Small intestine (tissue), 7 donors: ENCODE results near the gene ASB1. TPM values are rescaled to one million over a fixed set of nuclear protein-coding genes. Genes with fewer than 3 reads are reported as not detected.

ENCODE experiments used
- DNase-seq, 2 donors: peaks; one replicate each; pipeline versions ENCODE4 v3.0.0 to v3.0.0-alpha.2; 2013
- FAIRE-seq: peaks from 2 replicates; lab custom pipeline; 2012; peaks lifted over from hg19 to GRCh38; lab: Jason Lieb, UNC
- H3K27ac ChIP-seq, 3 donors: one replicate each; pipeline ENCODE4 v1.5.1; 2013; ENCODE audit warnings: low read length in 2 of 3, mild to moderate bottlenecking in 2 of 3, control low read depth in 1 of 3, inconsistent platforms in 1 of 3, low read depth in 1 of 3, moderate library complexity in 1 of 3
- H3K27me3 ChIP-seq, 3 donors: one replicate each; pipeline ENCODE4 v1.6.1; 2013; ENCODE audit warnings: low read length in 3 of 3, inconsistent platforms in 1 of 3; ENCODE audit not compliant: control insufficient read depth in 3 of 3, insufficient read depth in 3 of 3
- H3K36me3 ChIP-seq, 3 donors: one replicate each; pipeline ENCODE4 v1.6.1; 2013; ENCODE audit warnings: low read length in 3 of 3, inconsistent platforms in 1 of 3, low read depth in 1 of 3, mild to moderate bottlenecking in 1 of 3, moderate library complexity in 1 of 3; ENCODE audit not compliant: control insufficient read depth in 3 of 3, insufficient read depth in 2 of 3
- H3K4me1 ChIP-seq, 3 donors: one replicate each; pipeline ENCODE4 v1.6.1; 2013; ENCODE audit warnings: low read length in 2 of 3, inconsistent platforms in 1 of 3, low read depth in 1 of 3, mild to moderate bottlenecking in 1 of 3, moderate library complexity in 1 of 3; ENCODE audit not compliant: control insufficient read depth in 3 of 3, insufficient read depth in 2 of 3
- H3K4me3 ChIP-seq, 3 donors: one replicate each; pipeline ENCODE4 v1.5.1; 2013; ENCODE audit warnings: low read length in 3 of 3, control low read depth in 1 of 3, inconsistent platforms in 1 of 3, low read depth in 1 of 3, mild to moderate bottlenecking in 1 of 3, moderate library complexity in 1 of 3
- H3K9me3 ChIP-seq, 2 donors: one replicate each; pipeline ENCODE4 v1.6.1; 2013; ENCODE audit warnings: low read depth in 1 of 2, low read length in 1 of 2; ENCODE audit not compliant: control insufficient read depth in 2 of 2, insufficient read depth in 1 of 2
- WGBS, 3 donors: extraction: QIAGEN DNeasy Blood & Tissue Kit; methylation state at CpG; one replicate each; pipeline ENCODE4 v1.1.7; 2013; 5-methylcytosine and 5-hydroxymethylcytosine counted together
- polyA plus RNA-seq, 4 donors: library from polyadenylated mRNA; stranded (reverse) in 3 of 4; unstranded in 1 of 4; fragments of 200-250 nt in 3 of 4; fragments of 120-200 nt in 1 of 4; gene quantifications; one replicate each; pipeline versions ENCODE4 v1.2.1 to v1.2.3, GENCODE V29; 2013
- donor health status: healthy with polysubstance abuse.
- donor health status: control.
- donor health status: control.
- donor health status: Bipolar disorder and iron deficiency.
- donor health status: healthy.

ASB1 gene
- polyA plus RNA-seq, 4 donors: 11.2 to 20.3 (median 15.2) TPM

DNA sequence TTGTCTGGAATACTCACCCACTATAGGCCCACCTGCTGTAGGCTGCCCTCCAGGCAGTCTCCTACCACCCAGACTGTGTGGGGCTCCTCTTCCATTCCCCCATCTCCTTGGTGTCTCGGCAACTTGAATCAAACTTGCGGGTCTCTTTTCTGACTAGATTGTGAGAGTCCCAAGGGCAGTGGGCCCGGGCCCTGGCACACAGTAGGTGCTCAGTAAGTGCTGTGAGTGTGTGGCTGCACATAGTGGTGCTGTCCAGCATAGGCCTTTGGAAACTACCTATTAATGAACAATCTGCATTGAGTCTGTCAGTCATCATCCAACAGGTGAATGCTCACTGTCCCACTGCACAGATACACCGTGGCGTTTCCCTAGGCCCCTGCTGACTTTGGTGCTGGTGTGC, 43.6 kb upstream of the ASB1 start:
- H3K27me3 ChIP-seq: no peaks in the 10 kb centered on the region
- H3K27ac ChIP-seq: no peak overlapping the region
- H3K9me3 ChIP-seq: no peaks in the 10 kb centered on the region
- peaks cover 0 to 29% (median 0%) of the 10 kb centered on the region in 3 donors for H3K36me3 ChIP-seq
- no peak for FAIRE-seq
- no peaks in the 10 kb centered on the region for H3K4me1 ChIP-seq
- H3K4me3 ChIP-seq: no peak overlapping the region
- no peak for DNase-seq
- 97 to 99% (median 98%) methylated on average over 5 of the region's 5 CpGs for WGBS, 3 donors

DNA sequence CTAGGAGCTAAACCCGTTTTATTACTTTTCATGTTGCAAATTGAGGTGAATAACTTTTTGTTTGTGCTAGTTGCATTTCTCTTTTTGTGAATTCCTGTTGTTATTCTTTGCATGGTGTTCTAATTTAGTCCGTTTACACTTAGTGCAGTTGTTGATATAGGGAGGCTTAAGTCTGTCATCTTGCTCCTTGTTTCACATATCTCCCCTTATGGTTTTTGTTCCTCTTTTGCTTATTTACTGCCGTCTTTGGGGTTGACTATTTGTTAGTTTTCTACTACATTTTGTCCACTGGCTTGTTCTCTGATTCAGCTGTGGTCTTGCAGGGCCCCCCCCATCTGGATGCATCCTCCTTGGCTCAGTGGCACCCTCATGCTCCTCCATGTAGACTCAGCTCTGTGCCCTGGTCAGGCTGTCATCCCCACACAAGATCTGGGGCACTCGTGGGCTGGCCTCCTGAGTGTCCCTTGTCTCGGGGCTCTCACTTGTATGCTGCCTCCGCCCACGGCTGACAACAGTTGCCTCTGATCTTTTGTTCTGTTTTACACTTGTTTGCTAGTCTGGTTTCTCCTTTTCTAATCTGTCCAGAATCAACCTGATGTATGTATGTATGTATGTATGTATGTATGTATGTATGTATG, 42.9 kb upstream of the ASB1 start:
- no peak for FAIRE-seq

DNA sequence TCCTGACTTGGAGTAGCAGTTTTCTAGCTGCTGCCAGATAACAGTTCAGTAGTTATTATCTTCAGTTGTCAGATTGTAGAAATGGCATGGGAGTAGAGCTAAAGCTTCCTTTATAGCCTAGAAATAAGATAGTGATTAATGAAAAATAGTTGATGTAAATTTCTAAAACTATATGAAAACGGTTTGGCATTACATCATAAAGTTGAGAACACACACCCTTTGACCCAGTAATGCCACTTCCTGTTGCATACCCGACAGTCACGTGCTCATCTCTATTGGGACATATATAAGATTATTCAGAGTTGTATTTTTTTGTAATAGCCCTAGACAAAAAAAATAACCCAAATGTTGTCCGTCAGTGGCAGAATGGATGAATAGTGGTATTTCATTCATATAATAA, 39.4 kb upstream of the ASB1 start:
- H3K4me3 ChIP-seq: no peak overlapping the region
- no peaks in the 10 kb centered on the region for H3K4me1 ChIP-seq
- no peak overlapping the region for H3K27ac ChIP-seq
- no peaks in the 10 kb centered on the region for H3K9me3 ChIP-seq
- DNase-seq (no peak), FAIRE-seq (no peak)
- 64 to 79% (median 67%) methylated on average over 4 of the region's 4 CpGs for WGBS, 3 donors
- peaks cover 0 to 18% (median 0%) of the 10 kb centered on the region in 3 donors for H3K36me3 ChIP-seq
- H3K27me3 ChIP-seq: no peaks in the 10 kb centered on the region

More for the DNA sequence above, 42.9 kb upstream of the ASB1 start:
- Histone ChIP-seq H3K36me3 (peaks cover 0 to 32% (median 0%) of the 10 kb centered on the region in 3 donors), H3K27ac (no peak overlapping the region), H3K27me3 (no peaks in the 10 kb centered on the region), H3K9me3 (no peaks in the 10 kb centered on the region), H3K4me1 (no peaks in the 10 kb centered on the region), H3K4me3 (no peak overlapping the region)
- DNase-seq: no peak
- 91 to 95% (median 92%) methylated on average over 7 of the region's 7 CpGs for WGBS, 3 donors

DNA sequence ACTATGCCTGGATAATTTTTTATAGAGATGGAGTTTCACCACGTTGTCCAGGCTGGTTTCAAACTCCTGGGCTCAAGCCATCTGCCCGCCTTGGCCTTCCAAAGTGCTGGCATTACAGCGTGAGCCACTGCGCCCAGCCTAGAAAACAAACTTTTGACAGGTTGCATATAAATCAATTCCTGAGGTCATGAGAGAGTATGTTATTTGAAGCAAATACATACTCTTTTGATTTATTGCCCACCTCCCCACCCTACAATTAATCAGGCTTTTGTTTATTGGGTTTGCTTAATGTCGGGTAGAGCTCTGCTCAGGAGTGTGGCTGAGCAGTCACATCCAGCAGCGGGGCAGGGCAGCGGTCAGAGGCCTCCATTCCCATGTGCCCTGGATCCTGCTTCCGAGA, 37.9 kb upstream of the ASB1 start:
- WGBS, 3 donors: 67 to 76% (median 73%) methylated on average over 8 of the region's 8 CpGs
- H3K36me3 ChIP-seq: peaks cover 0 to 8% (median 0%) of the 10 kb centered on the region in 3 donors
- H3K27me3 ChIP-seq: no peaks in the 10 kb centered on the region
- no peak overlapping the region for H3K27ac ChIP-seq
- no peak overlapping the region for H3K4me3 ChIP-seq
- no peaks in the 10 kb centered on the region for H3K4me1 ChIP-seq
- H3K9me3 ChIP-seq: no peaks in the 10 kb centered on the region
- FAIRE-seq: no peak
- peak in 1 of 2 donors; percentile 31 for DNase-seq

DNA sequence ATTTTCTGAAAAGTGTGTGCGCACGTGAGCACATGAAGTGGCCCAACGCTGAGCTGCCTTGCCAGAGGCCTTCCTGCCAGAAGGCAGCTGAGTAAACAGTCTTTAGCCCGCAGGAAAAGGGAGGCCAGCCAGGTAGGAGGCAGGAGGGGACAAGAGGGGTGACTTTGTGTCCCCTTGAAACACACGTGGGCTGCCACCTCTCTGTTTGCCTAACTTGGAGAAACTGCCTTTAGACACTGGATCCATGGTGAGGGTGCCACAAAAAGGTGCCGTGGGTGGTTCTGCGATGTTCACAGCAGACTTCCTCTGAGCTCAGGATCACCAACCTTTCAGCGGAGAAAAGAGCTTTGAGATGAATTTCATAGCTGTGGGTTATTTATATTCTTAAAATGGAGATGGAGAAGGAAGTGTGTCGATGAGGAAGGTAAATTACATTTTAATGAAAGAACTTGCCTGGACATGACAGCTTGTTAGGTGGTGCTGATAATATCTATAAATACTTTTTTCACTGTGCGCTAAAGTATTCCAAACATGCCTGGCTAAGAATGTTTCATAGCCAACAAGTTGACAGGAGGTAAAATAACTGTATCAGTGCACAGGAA, 36.6 kb upstream of the ASB1 start:
- Histone ChIP-seq H3K36me3 (peaks cover 0 to 8% (median 0%) of the 10 kb centered on the region in 3 donors), H3K27ac (no peak overlapping the region)

DNA sequence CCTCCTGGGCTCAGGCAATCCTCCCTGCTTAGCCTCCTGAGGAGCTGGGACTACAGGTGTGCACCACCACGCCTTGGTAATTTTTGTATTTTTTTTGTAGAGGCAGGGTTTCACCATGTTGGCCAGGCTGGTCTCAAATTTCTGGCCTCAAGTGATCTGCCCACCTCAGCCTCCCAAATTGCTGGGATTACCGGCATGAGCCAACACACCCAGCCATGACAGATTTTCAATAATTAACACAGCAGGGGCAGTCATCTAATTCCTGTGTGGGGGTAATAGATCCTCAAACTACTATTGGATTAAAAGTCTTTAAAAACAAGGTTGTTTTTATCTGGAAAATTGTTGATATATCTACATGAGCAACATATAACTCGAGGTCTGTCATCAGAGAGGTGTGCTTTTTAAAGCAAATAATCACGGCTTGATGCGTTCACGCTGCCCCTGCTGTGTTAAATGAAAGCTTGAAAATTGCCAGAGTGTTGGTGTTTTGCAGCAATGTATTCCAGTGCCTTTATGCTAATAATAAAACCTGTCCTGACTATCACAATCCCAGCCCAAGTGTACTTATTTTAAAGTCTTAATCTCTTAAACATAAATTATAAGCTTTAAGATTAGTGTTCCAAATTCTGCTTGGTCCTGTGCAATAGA, 35.6 kb upstream of the ASB1 start:
- peaks cover 0 to 8% (median 0%) of the 10 kb centered on the region in 3 donors for H3K36me3 ChIP-seq
- H3K4me1 ChIP-seq: no peaks in the 10 kb centered on the region
- 95 to 98% (median 97%) methylated on average over 6 of the region's 6 CpGs for WGBS, 3 donors
- FAIRE-seq: no peak
- no peaks in the 10 kb centered on the region for H3K9me3 ChIP-seq
- H3K27ac ChIP-seq: no peak overlapping the region
- no peak overlapping the region for H3K4me3 ChIP-seq
- H3K27me3 ChIP-seq: no peaks in the 10 kb centered on the region
- no peak for DNase-seq

More for the DNA sequence above, 36.6 kb upstream of the ASB1 start:
- WGBS, 3 donors: 71 to 76% (median 76%) methylated on average over 10 of the region's 10 CpGs
- H3K4me3 ChIP-seq: no peak overlapping the region
- DNase-seq (no peak), FAIRE-seq (no peak)
- no peaks in the 10 kb centered on the region for H3K27me3 ChIP-seq
- H3K9me3 ChIP-seq: no peaks in the 10 kb centered on the region
- H3K4me1 ChIP-seq: no peaks in the 10 kb centered on the region

DNA sequence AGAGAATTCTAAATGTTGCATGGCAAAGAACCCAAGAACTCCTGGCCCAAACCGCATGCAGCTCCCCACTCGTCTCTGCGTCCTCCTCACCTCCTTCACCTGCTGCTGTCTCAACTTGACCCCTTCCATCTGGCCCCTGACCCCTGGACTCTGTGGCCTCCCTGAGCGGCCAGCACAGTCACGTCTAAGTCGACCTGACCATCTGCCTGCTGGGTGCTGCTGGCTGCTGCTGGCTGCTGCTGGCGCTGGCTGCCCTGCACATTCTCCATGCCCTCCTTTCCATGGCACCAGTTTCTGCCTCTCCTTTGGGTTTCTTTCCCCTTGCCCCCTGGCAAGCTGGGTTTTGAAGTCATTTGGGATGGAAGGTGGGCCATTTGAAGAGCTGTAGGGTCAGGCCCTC, 30.1 kb upstream of the ASB1 start:
- DNase-seq: no peak
- FAIRE-seq: no peak
- Histone ChIP-seq H3K9me3 (no peaks in the 10 kb centered on the region), H3K27me3 (no peaks in the 10 kb centered on the region), H3K27ac (no peak overlapping the region), H3K4me3 (no peak overlapping the region), H3K4me1 (no peaks in the 10 kb centered on the region), H3K36me3 (peaks cover 0 to 11% (median 0%) of the 10 kb centered on the region in 3 donors)
- 92 to 98% (median 97%) methylated on average over 7 of the region's 7 CpGs for whole genome bisulfite sequencing, 3 donors

DNA sequence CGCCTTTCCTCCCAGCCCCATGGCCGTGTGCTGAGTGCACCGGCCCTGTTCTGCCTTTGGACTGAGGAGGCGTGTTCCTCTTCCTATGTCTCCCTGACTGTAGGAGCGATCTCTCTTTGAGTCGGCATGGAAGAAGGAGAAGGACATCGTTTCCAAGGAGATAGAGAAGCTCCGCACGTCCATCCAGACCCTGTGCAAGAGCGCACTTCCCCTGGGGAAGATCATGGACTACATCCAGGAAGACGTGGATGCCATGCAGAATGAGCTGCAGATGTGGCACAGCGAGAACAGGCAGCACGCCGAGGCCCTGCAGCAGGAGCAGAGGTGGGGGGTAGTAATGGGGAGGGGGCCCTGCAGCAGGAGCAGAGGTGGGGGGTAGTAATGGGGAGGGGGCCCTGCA, 29.4 kb upstream of the ASB1 start:
- H3K36me3 ChIP-seq: peaks cover 0 to 12% (median 0%) of the 10 kb centered on the region in 3 donors
- WGBS, 3 donors: 89 to 94% (median 94%) methylated on average over 14 of the region's 14 CpGs
- H3K4me1 ChIP-seq: no peaks in the 10 kb centered on the region
- no peaks in the 10 kb centered on the region for H3K9me3 ChIP-seq
- no peak overlapping the region for H3K4me3 ChIP-seq
- DNase-seq (no peak), FAIRE-seq (no peak)
- H3K27me3 ChIP-seq: no peaks in the 10 kb centered on the region
- no peak overlapping the region for H3K27ac ChIP-seq
